Upper lobe of left lung (tissue), 6 donors: ENCODE results near the gene COL6A3. TPM values are rescaled to one million over a fixed set of nuclear protein-coding genes. Genes with fewer than 3 reads are reported as not detected.

Experiments
- ATAC-seq, 2 donors: fragments of 200-7000 bp; cut with Tn5 transposase; one replicate each; pipeline ENCODE4 v1.9.1; 2022; ENCODE audit warnings: mild to moderate bottlenecking in 2 of 2, moderate library complexity in 2 of 2; ENCODE audit not compliant: low FRiP score in 2 of 2
- DNase-seq, 2 donors: peaks; one replicate each; pipeline ENCODE4 v3.0.0-alpha.2; 2019 to 2020
- H3K27ac ChIP-seq, 4 donors: fragments of 200-600 bp; sonication (generic); one replicate each; pipeline ENCODE4 v1.5.1; 2016 to 2019
- H3K27me3 ChIP-seq, 4 donors: fragments of 200-600 bp; sonication (generic); one replicate each; pipeline ENCODE4 v1.5.1; 2017 to 2019
- H3K36me3 ChIP-seq, 4 donors: fragments of 200-600 bp; sonication (generic); one replicate each; pipeline ENCODE4 v1.5.1; 2016 to 2019
- H3K4me1 ChIP-seq, 4 donors: fragments of 200-600 bp; sonication (generic); one replicate each; pipeline ENCODE4 v1.5.1; 2018 to 2019
- H3K4me3 ChIP-seq, 4 donors: fragments of 200-600 bp; sonication (generic); one replicate each; pipeline ENCODE4 v1.5.1; 2017 to 2019; ENCODE audit warnings: mild to moderate bottlenecking in 2 of 4, moderate library complexity in 1 of 4
- H3K9me3 ChIP-seq, 4 donors: fragments of 200-600 bp; sonication (generic); one replicate each; pipeline ENCODE4 v1.5.1; 2018 to 2019
- CTCF ChIP-seq, 6 experiments: fragments of 450-650 bp in 4 of 6; fragments of 200-600 bp in 2 of 6; sonication (generic) in 2 of 6; IDR thresholded peaks; one replicate each; pipeline ENCODE4 v1.5.1; 2016 to 2019; ENCODE audit warnings: antibody characterized with exemption in 6 of 6
- EP300 ChIP-seq, 4 donors: sonication (generic); formaldehyde crosslinking; IDR thresholded peaks; one replicate each; pipeline ENCODE4 v1.5.1; 2017; ENCODE audit warnings: antibody characterized with exemption in 4 of 4, control low read depth in 2 of 4
- POLR2A ChIP-seq, 4 donors: fragments of 450-650 bp; IDR thresholded peaks; one replicate each; pipeline ENCODE4 v1.5.1; 2016 to 2017; ENCODE audit warnings: antibody characterized with exemption in 4 of 4, mild to moderate bottlenecking in 2 of 4
- POLR2AphosphoS5 ChIP-seq, 2 donors: sonication (generic); formaldehyde crosslinking; IDR thresholded peaks; one replicate each; pipeline ENCODE4 v1.5.1; 2017; ENCODE audit warnings: antibody characterized with exemption in 2 of 2
- WGBS, 2 donors: methylation state at CpG; one replicate each; pipeline ENCODE4 v1.1.5; 2017 to 2018; 5-methylcytosine and 5-hydroxymethylcytosine counted together
- total RNA-seq, 6 donors: library from RNA; depleted of rRNA in 4 of 6; stranded (reverse); fragments of >200 nt in 4 of 6; gene quantifications; one replicate each; pipeline versions ENCODE4 v1.1.0 to v1.2.1, GENCODE V29; 2016 to 2021
- donor health status: DM: no; HTN: no; CAD: no; lungs with moderate emphysema.
- donor health status: DM: no; HTN: yes; CAD: no; lungs with severe emphysema.

The COL6A3 gene
- total RNA-seq, 6 donors from 2014 or later, result 34.4 to 199 (median 71.9) TPM

GRCh38 chr2:237403024-237403882, 10.7 kb downstream of the COL6A3 start:
- 62 to 69% methylated on average over 11 of the region's 11 CpGs for WGBS, 2 donors
- no peaks in the 10 kb centered on the region for H3K36me3 ChIP-seq
- H3K4me1 ChIP-seq, result peaks cover 0 to 5% (median 0%) of the 10 kb centered on the region in 4 donors
- no peaks in the 10 kb centered on the region for H3K9me3 ChIP-seq
- peak overlapping the region; percentile 2 to 52 (median 38) for H3K27ac ChIP-seq
- no peaks in the 10 kb centered on the region for H3K27me3 ChIP-seq
- no peak for DNase-seq
- TF ChIP-seq CTCF (IDR thresholded peaks at IDR 0.05) (no peak), POLR2AphosphoS5 (IDR thresholded peaks at IDR 0.05) (peak in 1 of 2 donors; percentile 20), POLR2A (IDR thresholded peaks at IDR 0.05) (no peak)
- ATAC-seq, result peak in 1 of 2 donors; percentile 73
- no peak overlapping the region for H3K4me3 ChIP-seq

GRCh38 chr2:237400199-237400598, 13.8 kb downstream of the COL6A3 start:
- ATAC-seq, result no peak
- H3K27me3 ChIP-seq, result no peaks in the 10 kb centered on the region
- H3K4me1 ChIP-seq, result no peaks in the 10 kb centered on the region
- no peaks in the 10 kb centered on the region for H3K36me3 ChIP-seq
- no peak overlapping the region for H3K27ac ChIP-seq
- DNase-seq, result no peak
- H3K9me3 ChIP-seq, result no peaks in the 10 kb centered on the region
- TF ChIP-seq CTCF (IDR thresholded peaks at IDR 0.05) (no peak), POLR2AphosphoS5 (IDR thresholded peaks at IDR 0.05) (no peak), POLR2A (IDR thresholded peaks at IDR 0.05) (no peak), EP300 (IDR thresholded peaks at IDR 0.05) (no peak)
- WGBS, 2 donors, result 46 to 50% methylated on average over 1 of the region's 1 CpG
- no peak overlapping the region for H3K4me3 ChIP-seq

- 74 to 75% methylated on average over 2 of the region's 2 CpGs for WGBS, 2 donors
These were observed 16.9 kb downstream of the COL6A3 start for GRCh38 chr2:237397072-237397471.

GRCh38 chr2:237393523-237393922, 20.4 kb downstream of the COL6A3 start:
- no peak overlapping the region for H3K27ac ChIP-seq
- H3K9me3 ChIP-seq, result no peaks in the 10 kb centered on the region
- TF ChIP-seq POLR2A (IDR thresholded peaks at IDR 0.05) (no peak), EP300 (IDR thresholded peaks at IDR 0.05) (no peak), CTCF (IDR thresholded peaks at IDR 0.05) (no peak), POLR2AphosphoS5 (IDR thresholded peaks at IDR 0.05) (no peak)
- no peaks in the 10 kb centered on the region for H3K4me1 ChIP-seq
- ATAC-seq, result no peak
- no peak for DNase-seq
- H3K27me3 ChIP-seq, result no peaks in the 10 kb centered on the region
- 76 to 94% methylated on average over 4 of the region's 4 CpGs for WGBS, 2 donors
- H3K4me3 ChIP-seq, result no peak overlapping the region
- H3K36me3 ChIP-seq, result peaks cover 0 to 4% (median 0%) of the 10 kb centered on the region in 4 donors

More at GRCh38 chr2:237397072-237397471, 16.9 kb downstream of the COL6A3 start:
- Histone ChIP-seq H3K27ac (no peak overlapping the region), H3K36me3 (peaks cover 0 to 4% (median 0%) of the 10 kb centered on the region in 4 donors), H3K4me3 (no peak overlapping the region), H3K9me3 (no peaks in the 10 kb centered on the region), H3K27me3 (no peaks in the 10 kb centered on the region), H3K4me1 (no peaks in the 10 kb centered on the region)
- TF ChIP-seq POLR2A (IDR thresholded peaks at IDR 0.05) (no peak), EP300 (IDR thresholded peaks at IDR 0.05) (no peak), POLR2AphosphoS5 (IDR thresholded peaks at IDR 0.05) (no peak), CTCF (IDR thresholded peaks at IDR 0.05) (no peak)
- ATAC-seq (no peak), DNase-seq (no peak)
